Activated CD4-positive, alpha-beta T cell treated with anti-CD3 and anti-CD28 coated beads for 4 hours (primary cell): Measurements from ENCODE around the gene ANKS1B.
"Not testable (repeated sequence)": the region's sequence is repeated elsewhere in the genome, so short reads cannot be mapped to it uniquely, and the experiment has no call there.

Experiments
- DNase-seq, 2 donors: peaks; one replicate each; pipeline ENCODE4 v3.0.0-alpha.2; 2020

The ANKS1B gene

DNA sequence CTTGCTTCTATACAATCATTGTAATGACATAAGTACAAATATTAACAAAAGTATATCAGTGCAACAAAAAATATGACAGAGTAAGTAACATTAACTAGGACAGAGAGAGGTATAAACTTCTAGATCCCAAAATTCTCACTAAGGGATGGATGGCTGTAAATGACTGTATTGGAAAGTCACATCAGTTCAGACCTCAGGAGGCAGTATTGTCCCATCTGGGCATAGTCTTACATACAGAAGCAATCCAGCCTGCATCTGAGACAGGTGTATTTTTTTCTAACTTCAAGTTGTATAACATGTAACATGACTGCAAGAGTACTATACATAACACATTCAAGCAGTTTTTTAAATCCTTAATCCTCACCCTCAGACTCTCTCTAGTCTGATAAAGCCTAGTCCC lies 238.2 kb downstream of the ANKS1B start:
- no peak for DNase-seq

DNA sequence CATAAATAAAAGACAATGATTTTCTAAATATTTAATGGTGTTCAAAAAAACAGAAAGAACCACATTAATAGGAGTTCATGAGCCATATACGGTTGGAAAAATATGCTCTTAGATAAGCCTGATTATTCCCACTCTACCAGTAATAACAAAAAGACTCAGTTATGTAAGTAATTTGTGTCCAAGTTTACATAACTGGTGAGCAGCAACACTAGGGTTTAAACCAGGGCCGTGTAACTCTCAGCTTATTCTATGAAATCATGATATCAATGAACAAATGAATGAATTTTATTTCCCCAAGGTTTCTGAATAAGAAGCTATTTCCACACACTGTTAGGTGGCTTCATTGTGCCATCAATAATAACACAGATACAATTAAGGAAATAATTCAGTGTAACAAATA lies 238.8 kb downstream of the ANKS1B start:
- no peak for DNase-seq

DNA sequence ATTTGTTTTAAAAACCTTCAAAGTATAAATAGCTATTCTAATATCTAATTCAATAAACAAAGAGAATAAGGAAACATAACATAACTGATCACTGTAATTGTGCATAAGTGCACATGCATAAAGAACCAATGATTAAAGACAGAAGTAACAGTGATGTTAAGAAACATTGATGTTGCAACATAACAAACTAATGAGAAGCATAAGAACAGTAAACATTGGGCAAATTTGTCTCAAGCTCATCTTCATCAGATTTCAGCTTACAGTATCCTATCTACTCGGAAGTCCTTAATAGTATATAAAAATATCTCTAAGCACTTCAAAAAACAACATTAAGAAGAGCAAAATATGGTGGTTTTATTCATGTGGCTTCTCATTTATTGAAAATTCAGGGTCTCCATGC lies 239.6 kb downstream of the ANKS1B start:
- DNase-seq = no peak

DNA sequence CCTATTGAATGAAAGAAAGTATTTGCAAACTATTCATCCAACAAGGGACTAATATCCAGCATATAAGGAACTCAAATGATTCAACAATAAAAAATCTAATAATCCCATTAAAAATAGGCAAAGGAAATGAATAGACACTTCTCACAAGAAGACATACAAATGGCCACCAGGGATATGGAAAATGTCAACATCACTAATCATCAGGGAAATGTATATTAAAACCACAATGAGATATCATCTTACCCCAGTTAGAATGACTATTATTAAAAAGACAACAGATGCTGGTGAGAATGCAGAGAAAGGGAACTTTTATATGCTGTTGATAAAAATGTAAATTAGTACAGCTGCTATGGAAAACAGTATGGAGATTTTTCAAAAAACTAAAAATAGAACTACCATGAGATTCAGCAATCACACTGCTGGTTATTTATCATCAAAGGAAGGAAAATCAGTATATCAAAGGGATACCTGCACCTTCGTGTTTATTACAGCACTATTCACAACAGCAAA lies 247.9 kb downstream of the ANKS1B start:
- DNase-seq = no peak

DNA sequence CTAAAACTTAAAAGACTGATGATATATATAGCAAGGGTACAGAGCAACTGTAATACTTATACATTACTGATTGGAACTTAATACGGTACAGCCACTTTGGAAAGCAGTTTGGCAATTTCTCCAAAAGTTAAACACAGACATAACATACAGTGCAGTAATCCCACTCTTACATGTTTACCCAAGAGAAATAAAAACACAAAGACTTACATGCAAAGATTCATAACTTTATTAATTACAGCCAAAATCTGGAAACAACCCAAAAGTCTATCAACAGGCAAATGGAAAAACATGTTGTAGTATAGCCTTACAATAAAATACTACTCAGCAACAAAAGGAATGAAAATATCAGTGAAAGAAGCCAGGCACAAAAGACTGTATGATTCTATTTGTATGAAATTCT lies 252.6 kb downstream of the ANKS1B start:
- DNase-seq = no peak

DNA sequence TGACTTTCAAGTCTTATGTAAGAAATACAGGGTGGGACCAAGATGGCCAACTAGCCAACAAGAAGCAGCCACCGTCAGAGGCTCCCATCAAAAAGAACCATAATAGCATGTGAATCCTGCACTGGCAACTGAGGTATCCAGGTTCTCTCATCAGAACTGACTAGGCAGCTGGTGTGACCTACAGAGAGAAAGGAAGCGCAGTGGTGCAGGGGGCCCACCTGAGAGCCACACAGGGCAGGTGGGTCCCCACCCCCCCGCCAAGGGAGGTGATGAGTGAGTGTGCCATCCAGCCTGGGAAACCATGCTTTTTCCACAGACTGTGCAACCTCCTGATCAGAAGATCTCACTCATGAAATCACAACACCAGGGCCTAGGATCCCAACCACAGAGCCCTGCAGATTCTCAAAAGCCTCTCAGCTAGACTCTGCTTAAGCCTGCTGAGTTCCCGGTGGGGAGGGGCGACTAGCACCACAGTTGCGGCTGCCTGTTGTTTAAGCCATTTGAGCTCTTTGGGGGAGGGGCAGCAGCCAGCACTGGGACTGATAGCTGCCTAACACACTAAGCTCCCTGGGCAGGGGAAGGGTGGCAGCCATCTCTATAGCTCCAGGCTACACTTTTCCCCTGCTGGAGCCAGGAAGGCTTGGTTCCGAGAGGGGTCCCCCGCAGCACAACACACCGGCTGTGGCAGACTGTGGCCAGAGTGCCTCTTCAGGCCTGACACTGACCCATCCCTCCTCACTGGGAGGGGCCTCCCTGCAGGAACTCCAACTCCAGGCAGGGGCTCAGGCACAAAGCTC lies 261.8 kb downstream of the ANKS1B start:
- no peak for DNase-seq

DNA sequence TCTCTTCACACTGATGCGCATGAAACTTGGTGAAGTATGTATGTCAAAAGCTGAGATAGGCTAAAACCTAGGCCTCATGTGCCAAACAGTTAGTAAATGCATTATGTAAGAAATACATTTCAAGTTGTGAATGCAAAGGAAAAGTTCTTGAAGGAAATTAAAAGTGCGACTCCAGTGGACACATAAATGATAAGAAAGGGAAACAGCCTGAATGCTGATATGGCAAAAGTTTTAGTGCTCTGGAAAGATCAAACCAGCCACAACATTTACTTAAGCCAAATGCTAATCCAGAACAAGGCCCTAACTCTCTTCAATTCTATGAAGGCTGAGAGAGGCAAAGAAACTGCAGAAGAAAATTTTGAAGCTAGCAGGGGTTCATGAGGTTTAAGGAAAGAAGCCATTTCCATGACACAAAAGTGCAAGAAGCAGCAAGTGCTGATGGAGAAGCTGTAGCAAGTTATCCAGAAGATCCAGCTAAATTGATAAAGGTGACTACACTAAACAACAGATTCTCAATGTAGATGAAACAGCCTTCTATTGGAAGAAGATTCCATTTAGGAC lies 262.9 kb downstream of the ANKS1B start:
- DNase-seq = no peak

DNA sequence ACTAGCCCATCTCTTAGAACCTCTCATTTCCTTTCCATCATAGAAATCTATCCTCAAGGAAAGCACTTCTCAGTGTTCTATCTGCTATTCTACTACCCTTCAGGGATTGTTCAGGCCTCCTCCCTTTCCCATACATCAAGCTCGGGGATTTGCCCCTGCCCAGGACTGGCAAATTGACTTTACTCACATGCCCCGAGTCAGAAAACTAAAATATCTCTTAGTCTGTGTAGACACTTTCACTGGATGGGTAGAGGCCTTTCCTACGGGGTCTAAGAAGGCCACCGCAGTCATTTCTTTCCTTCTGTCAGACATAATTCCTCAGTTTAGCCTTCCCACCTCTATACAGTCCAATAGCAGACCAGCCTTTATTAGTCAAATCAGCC lies 264.7 kb downstream of the ANKS1B start:
- DNase-seq = not testable (repeated sequence)

DNA sequence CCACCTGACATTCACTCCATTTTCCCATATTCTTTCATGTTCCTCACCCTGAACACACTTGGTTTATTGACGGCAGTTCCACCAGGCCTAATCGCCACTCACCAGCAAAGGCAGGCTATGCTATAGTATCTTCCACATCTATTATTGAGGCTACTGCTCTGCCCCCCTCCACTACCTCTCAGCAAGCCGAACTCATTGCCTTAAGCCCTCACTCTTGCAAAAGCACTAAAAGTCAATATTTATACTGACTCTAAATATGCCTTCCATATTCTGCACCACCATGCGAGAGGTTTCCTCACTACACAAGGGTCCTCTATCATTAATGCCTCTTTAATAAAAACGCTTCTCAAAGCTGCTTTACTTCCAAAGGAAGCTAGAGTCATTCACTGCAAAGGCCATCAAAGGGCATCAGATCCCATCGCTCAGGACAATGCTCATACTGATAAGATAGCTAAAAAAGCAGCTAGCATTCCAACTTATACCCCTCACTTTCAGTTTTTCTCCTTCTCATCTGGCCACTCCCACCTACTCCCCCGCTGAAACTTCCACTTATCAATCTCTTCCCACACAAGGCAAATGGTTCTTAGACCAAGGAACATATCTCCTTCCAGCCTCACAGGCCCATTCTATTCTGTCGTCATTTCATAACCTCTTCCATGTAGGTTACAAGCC lies 265.2 kb downstream of the ANKS1B start:
- not testable (repeated sequence) for DNase-seq

DNA sequence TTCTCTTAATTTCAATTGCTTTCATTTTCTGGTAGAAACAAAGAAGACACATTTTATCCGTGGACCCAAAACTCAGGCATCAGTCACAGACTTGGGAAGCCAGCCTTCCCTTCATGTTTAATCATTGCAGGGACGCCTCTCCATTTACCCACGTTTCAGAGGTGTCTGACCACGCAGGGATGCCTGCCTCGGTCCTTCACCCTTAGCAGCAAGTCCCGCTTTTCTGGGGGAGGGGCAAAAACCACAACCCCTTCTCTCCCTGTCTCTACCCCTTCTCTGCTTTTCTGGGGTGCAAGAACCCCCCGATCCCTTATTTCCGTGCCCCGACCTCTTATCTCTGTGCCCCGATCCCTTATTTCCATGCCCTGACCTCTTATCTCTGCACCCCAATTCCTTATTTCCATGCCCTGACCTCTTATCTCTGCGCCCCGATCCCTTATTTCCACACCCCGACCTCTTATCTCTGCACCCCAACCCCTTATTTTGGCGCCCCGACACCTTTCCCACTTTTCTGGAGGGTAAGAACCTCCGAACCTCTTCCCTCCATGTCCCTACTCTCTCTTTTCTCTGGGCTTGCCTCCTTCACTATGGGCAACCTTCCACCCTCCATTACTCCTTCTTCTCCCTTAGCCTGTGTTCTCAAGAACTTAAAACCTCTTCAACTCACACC lies 268.8 kb downstream of the ANKS1B start:
- DNase-seq = not testable (repeated sequence)

DNA sequence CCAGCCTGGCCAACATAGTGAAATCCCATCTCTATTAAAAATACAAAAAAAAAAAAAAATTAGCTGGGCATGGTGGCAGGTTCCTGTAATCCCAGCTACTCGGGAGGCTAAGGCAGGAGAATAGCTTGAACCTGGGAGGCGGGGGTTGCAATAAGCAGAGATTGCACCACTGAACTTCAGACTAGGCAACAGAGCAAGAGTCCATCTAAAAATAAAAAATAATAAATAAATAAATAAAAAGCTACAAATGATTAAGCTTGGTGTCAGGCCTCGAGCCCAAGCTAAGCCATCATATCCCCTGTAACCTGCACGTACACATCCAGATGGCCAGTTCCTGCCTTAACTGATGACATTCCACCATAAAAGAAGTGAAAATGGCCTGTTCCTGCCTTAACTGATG lies 269.8 kb downstream of the ANKS1B start:
- not testable (repeated sequence) for DNase-seq

DNA sequence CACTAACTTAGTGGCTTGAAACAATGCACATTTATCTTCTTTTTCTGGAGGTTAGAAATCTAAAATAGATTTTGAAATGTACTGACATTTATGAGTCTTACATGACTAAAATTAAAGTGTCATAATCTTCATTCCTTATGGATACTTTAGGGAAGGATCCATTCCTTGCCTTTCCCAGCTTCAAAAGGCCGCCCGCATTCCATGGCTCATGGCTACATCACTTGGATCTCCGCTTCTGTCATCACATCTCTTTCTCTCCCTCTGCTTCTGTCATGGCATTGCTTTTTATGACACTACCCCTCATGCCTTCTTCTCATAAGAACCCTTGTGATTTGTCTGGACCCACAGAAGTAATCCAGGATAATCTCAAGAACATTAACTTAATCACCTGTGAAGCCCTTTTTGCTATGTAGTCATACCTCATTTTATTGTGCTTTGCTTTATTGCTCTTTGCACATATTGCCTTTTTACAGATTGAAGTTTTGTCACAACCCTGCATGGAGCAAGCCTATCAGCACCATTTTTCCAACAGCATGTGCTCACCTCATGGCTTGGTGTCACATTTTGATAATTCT lies 270.7 kb downstream of the ANKS1B start:
- DNase-seq = no peak

DNA sequence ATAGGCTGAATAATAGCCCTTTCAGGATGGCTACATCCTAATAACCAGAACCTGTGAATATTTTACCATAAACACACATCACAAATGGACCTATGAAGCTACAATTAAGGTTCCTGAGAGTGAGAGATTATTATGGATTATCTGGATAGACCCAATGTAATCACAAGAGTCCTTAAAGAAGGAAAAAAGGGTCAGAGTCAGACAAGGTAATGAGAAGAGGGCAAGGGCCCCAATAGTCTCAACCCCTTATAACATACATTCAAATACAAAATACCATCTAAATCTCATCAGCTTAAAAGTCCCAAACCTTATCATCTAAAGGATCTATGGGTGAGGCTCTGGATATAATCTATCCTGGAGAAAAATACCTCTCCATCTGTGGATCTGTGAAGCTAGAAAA lies 272.5 kb downstream of the ANKS1B start:
- DNase-seq = no peak

DNA sequence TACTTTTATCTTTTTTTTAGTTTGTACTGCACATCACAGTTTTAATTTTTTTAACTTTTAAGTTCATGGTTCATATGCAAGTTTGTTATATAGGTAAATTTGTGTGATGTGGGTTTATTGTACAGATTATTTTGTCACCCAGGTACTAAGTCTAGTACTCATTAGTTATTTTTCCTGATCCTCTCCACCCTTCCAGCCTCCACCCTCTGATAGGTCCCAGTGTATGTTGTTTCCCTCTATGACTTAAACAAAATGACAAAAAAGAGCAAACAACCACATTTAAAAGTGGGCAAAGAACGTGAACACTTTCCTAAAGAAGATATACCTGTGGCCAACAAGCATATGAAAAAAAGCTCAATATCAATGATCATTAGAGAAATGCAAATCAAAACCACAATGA lies 273.5 kb downstream of the ANKS1B start:
- no peak for DNase-seq

DNA sequence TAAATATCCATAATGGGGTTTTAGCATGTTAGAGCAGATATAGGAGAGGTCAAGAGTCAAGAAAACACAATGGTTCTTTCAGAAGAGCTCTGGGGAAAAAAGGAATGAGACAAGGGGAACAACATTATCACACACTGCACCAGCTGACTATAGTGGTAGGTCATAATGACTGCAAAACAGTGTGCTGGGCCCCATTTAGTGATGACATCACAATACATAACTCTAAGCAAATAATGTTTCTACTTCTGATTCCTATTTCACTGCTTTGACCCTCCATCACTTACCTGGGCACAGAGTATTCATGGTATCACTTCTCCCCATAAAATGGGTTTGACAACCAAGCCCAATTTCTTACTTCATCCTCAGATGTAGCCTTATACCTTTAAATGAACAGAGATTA lies 275.1 kb downstream of the ANKS1B start:
- DNase-seq = no peak

DNA sequence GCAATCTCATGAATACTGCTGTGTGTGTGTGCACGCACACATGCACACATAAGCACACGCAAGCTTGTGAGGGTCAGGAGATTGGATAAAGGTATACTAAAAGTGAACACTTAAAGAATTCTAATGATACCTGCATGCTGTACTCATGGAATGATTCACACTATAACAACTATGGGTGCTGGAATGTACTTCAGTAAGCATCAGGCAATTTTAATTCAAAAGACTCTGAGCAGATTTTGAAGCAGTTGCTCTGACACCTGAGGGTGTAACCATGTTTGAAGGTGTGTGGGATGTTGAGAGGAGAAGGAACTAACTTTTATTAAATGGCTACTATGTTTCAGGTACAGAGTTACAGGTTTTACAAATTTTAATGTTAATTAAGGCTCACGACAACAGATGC lies 275.6 kb downstream of the ANKS1B start:
- DNase-seq = no peak

DNA sequence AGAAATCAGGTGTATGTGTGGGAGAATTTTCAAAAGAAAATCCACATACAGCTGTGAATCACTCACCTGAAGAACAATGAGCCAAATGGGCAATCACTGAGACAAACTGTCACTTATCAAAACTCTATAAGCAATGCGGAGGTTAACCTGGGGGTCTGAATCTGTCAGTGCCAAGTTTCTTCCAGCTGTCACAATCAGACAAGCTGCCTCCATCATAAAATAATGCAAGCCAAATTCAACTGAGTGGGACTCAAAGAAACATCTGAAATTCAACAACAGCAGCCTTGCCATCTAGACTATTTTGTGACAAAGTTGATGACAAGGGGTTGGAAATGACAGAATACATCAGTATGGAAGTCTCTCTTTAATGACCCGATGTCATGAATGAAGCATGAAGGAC lies 276.9 kb downstream of the ANKS1B start:
- DNase-seq = no peak

DNA sequence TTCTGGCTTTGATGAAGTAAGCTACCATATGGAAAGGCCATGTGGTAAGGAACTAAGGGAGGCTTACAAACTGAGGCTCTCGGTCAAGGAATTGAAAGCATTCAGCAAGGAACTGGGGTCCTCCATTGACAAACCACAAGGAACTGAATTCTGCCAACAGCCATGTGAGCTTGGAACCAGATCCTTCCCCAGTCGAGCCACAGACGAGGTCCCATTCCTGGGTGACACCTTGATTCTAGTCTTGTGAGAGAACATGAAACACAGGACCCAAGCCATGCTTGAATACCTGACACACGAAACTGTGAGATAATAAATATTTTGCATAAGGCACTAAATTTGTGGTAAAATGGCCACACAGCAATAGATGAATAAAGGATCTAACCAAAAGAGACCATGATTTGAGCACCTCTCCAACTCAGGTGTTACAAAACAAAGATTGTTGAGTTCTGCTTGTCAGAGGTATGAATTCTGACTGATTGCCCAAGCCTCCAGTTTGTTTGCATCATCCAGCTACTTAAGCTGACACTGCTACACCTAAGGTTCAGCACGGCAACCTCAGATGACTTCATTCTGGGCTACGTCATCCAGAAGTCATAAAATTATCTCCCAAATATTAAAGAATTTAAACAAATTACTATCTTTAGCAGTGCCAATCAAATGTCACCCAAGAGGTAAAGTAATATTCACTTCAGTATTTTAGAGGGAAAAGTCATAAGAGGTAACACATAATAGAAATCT lies 277.8 kb downstream of the ANKS1B start:
- no peak for DNase-seq

DNA sequence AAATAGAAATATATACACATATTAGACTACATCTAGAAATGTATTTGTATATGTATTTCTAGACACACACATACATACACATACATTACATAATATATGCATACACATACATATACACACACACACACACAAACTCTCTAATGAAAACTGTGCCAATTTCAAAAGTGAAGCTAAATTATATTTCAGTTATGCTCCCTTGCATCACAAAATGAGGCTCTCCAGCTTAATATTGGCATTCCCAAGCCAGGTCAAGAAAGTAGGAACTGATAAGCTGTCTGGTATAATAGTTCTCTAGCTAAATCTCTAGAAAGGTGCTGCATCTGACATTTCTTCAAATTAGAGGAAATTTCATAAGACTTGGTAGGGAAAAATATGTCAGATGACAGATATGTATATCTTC lies 280.3 kb downstream of the ANKS1B start:
- DNase-seq = no peak

DNA sequence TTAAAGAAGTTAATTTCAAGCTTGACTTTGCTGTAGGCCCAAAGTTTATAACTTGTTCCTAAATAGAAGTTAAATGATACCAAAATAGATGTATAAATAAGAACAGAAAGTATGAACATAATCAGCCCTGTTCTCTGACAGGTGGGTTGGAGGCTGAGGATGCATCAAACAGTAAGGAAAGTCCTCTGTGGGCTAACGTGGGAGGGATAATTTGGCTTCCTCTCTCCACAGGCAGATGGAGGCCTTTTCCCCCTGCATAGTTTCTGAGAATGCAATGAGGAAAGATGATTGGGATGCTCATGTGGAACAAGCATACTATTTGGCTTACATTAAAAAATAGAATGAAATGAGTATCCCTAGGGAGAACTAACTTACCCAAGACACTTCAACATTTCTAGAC lies 280.7 kb downstream of the ANKS1B start:
- DNase-seq = no peak

DNA sequence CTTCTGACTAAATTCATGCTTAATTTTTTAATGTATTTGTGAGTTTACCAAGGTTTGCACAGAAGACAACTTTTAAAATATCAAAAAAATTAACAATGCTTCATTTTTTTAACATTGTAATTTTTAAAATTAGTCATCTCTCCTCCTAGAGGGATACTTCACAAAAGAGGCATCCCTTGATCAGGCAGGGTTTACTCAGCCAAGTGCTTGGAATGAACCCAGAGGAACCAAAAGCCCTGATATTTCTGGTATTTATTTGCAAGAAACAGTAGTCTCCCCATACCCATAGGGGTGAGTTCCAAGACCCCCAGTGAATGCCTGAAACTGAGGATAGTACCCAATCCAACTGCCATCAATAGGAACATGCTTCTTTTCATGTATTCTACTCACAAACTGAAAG lies 284.7 kb downstream of the ANKS1B start:
- DNase-seq = no peak

DNA sequence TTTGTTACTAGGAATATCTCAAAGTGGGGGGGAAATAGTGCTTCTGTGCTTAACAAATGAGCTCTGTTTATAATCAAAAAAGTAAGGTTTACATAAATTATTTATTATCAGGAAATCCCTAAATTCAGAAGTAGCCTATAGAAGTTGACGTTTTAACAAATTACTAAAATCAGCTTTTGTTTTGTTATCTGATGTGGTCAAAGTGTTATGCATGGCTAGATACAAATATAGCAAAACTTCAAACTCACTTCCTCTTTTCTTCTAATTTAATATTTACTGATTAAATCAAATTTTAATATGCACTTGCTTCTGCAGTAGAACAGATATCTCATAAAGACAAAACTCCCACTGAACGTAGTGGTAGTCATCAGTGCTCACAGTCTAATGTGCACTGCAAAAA lies 289.7 kb downstream of the ANKS1B start:
- DNase-seq = no peak

DNA sequence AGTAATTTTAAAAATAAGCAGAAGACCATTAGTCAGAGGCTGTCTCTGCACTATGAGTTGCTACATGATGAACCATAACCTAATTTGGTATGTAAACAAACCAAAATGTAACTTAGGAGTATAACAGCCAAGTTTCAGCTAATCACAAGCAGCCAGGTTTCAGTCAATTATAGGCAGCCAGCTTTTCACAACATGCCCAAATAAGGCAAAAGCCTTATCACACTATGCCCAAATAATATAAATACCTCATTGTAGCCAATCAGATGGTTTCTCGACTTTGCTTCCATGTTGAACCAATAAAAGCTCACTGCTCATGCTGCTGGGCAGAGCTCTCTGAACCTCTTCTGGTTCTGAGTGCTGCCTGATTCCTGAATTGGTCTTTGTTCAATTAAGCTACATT lies 298.6 kb downstream of the ANKS1B start:
- no peak for DNase-seq
